ENCODE measurements around the gene COX6A1. TPM values are rescaled to one million over a fixed set of nuclear protein-coding genes. Genes with fewer than 3 reads are reported as not detected.

Gene COX6A1
- 830 TPM for polyA plus RNA-seq

DNA sequence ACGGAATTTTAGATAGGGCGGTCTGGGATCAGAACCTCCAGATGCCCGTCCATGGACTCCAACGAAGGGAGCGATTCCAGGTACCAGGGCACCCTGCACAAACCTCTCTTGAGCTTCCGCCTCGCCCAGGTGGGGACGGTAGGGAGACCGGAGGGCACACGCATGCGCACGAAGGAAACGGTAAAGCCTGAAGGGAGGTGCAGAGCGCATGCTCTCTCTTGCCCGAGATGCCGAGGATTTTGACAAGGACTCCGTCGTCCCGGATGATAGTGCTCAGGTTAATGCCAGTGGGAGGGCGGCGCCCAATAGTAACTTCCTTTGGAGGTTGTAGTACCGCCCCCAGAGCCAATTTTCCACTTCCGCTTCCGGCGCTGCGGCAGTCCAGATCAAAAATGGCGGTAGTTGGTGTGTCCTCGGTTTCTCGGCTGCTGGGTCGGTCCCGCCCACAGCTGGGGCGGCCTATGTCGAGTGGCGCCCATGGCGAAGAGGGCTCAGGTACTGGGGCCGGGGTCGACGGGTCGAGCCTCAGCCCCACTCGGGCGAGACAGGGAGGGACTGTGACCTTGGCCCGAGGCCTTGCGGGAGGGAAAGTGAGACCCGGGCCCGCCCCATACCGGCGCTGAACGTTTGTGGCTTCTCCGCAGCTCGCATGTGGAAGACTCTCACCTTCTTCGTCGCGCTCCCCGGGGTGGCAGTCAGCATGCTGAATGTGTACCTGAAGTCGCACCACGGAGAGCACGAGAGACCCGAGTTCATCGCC is at the start of gene COX6A1:
Gene COX6A1 (plus strand): TSS at position 379 of the 760 bp plus-strand sequence. CDS start 14 bp downstream, at position 393.
- H3K27ac Mint-ChIP-seq, result peak within 1 kb of the TSS; percentile 85 to 98 (median 97)
- H3K9me3 Mint-ChIP-seq, result no peaks in the 10 kb centered on the region
- H3K4me3 Mint-ChIP-seq, result peak within 1 kb of the TSS; percentile 93 to 99 (median 96)
- H3K36me3 Mint-ChIP-seq, result no peaks in the 10 kb centered on the region
- peaks cover 6% of the 10 kb centered on the region for H3K27me3 Mint-ChIP-seq
- H3K4me1 Mint-ChIP-seq, result peaks cover 16 to 19% (median 18%) of the 10 kb centered on the region in 3 donors

DNA sequence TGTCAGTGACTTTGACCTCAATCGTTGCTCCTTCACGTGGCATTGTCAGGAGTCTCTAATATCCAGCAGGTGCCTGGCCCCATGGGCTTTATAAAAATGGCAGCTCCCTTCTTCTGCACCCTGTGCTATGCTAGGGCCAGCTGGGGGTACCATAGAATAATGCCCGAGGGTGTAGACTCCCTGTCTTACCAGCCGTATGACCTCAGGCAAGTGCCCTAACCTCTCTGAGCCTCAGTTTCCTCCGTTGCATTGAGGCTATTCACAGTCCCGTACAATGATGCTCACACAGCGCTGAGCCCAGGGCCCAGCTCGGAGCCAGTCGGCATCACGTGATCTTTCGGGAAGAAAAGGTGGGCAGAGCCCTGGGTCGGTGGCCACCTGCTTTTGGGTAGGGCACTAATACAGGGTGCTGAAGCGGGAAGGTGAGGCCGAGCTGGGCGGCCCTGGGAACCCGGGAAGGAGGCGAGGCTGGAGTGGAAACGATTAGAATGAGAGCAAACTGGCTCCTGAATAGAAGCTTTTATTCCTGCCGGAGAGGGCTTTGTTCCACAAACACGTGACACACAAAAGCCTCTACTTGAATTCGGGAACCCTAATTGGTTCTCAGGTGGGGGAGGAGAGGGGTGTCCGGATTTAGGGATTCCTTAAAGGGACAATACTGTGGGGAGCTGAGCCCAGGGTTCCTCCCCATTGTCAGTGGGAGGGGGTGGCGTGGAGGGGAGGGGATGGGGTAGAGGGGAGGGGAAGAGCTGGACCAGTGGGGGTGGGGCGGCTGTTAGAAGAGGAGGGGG is 49.0 kb upstream of the COX6A1 start:
- Mint-ChIP-seq H3K27ac (no peak overlapping the region), H3K4me1 (peaks cover 0 to 2% (median 0%) of the 10 kb centered on the region in 3 donors), H3K27me3 (peaks cover 17% of the 10 kb centered on the region), H3K9me3 (no peaks in the 10 kb centered on the region), H3K4me3 (no peak overlapping the region), H3K36me3 (no peaks in the 10 kb centered on the region)

DNA sequence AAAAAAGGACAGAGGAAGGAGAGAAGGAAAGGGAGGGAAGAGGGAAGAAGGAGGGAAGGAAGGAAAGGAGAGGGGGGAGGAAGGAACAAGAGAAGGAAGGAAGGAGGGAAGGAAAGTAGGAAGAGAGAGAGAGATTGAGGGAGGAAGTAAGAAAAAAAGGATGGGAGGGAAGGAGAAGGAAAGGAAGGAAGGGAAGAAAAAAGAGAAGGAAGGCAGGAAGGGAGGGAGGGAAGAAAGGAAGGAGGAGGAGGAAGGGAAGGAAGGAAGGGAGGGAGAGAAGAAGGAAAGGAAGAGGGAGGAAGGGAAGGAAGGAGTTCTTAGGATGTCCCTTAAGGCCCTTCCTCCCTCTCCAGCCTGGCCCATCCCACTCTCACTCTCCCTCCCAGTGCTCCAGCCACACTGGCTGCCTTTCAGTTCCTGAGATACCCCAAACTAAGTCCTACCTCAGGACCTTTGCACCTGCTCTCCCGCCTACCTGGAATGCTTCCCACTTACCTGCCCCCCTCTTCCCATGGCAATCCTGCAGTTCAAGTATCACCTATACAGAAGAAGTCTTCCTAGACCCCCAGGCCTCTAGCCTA is 47.3 kb upstream of the COX6A1 start:
- no peak overlapping the region for H3K27ac Mint-ChIP-seq
- H3K9me3 Mint-ChIP-seq, result no peaks in the 10 kb centered on the region
- H3K36me3 Mint-ChIP-seq, result no peaks in the 10 kb centered on the region
- no peak overlapping the region for H3K4me3 Mint-ChIP-seq
- H3K4me1 Mint-ChIP-seq, result peaks cover 0 to 2% (median 0%) of the 10 kb centered on the region in 3 donors
- peaks cover 16% of the 10 kb centered on the region for H3K27me3 Mint-ChIP-seq

GRCh38 chr12:120394483-120395367 is 43.2 kb upstream of the COX6A1 start:
- H3K27ac Mint-ChIP-seq, result no peak overlapping the region

DNA sequence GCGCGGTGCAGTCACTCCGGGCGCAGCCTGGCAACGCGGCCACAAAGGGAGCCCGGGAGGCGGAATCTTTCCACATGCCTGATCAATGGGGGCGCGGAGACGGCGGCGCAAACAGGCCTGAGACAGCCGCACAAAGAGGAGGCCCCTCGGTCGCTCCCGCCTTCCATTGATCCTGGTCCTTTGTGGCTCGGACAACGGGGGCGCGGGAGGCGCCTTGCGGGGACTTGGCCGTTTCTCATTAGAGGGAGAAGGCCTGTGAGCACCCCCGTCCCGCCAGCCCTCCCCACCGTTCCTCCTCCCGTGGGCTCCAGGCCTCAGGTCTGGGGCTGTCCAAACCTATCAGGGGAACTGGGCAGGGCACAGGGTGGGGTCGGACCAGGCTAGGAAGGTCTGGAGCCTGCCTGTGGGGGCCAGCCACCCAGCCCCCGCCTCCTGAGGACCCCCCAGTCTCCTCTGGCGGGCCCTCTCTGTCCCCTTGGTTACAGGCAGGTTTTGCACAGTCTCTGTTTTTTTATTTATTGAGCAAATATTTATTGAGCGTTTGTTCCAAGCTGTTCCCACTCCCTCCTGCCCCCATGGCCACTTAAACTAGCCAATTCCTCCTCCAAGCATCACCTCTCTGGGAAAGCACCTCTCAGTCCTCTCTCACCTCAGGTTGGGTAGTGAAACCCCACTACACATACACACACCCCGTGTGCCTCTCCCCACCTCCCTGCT is 39.9 kb upstream of the COX6A1 start:
- Mint-ChIP-seq H3K4me1 (peaks cover 0 to 3% (median 0%) of the 10 kb centered on the region in 3 donors), H3K9me3 (peaks cover 0 to 4% (median 4%) of the 10 kb centered on the region in 3 donors), H3K27me3 (peaks cover 24% of the 10 kb centered on the region), H3K4me3 (no peak overlapping the region), H3K27ac (no peak overlapping the region), H3K36me3 (no peaks in the 10 kb centered on the region)

More at GRCh38 chr12:120394483-120395367, 43.2 kb upstream of the COX6A1 start:
- Mint-ChIP-seq H3K27me3 (peaks cover 15% of the 10 kb centered on the region), H3K9me3 (peaks cover 0 to 2% (median 1%) of the 10 kb centered on the region in 3 donors), H3K4me3 (no peak overlapping the region), H3K36me3 (no peaks in the 10 kb centered on the region), H3K4me1 (peaks cover 0 to 2% (median 0%) of the 10 kb centered on the region in 3 donors)

DNA sequence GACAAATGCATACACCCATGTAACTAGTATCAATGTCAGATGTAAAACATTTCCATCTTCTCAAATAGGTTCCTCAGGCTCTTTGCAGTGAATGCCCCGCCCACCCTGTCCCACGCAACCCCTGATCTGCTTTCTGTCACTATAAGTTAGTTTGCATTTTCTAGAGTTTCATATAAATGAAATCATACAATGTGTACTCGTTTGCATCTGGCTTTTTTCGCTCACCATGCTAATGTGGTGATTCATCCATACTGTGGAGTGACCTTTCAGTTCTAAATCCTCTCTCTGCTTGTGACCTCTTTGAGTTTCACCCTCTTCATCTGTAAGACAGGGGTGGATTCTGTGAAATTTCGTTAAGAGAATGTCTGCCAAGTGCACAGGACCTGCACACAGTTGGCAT is 38.4 kb upstream of the COX6A1 start:
- Mint-ChIP-seq H3K4me3 (no peak overlapping the region), H3K27ac (no peak overlapping the region), H3K27me3 (peaks cover 32% of the 10 kb centered on the region), H3K4me1 (peaks cover 0 to 3% (median 0%) of the 10 kb centered on the region in 3 donors), H3K9me3 (peaks cover 0 to 4% (median 4%) of the 10 kb centered on the region in 3 donors), H3K36me3 (no peaks in the 10 kb centered on the region)

GRCh38 chr12:120402217-120402616 is 35.7 kb upstream of the COX6A1 start:
- Mint-ChIP-seq H3K9me3 (peaks cover 0 to 4% (median 2%) of the 10 kb centered on the region in 3 donors), H3K4me3 (peak overlapping the region in 1 of 4 donors; percentile 53), H3K27ac (no peak overlapping the region), H3K4me1 (peaks cover 0 to 3% (median 0%) of the 10 kb centered on the region in 3 donors), H3K36me3 (no peaks in the 10 kb centered on the region), H3K27me3 (peaks cover 27% of the 10 kb centered on the region)

- no peak overlapping the region for H3K27ac Mint-ChIP-seq
- peaks cover 0 to 4% (median 2%) of the 10 kb centered on the region in 3 donors for H3K9me3 Mint-ChIP-seq
- no peaks in the 10 kb centered on the region for H3K36me3 Mint-ChIP-seq
- no peak overlapping the region for H3K4me3 Mint-ChIP-seq
- peaks cover 25% of the 10 kb centered on the region for H3K27me3 Mint-ChIP-seq
- H3K4me1 Mint-ChIP-seq, result peaks cover 0 to 3% (median 0%) of the 10 kb centered on the region in 3 donors
These were observed 34.0 kb upstream of the COX6A1 start for GRCh38 chr12:120403869-120404268.

GRCh38 chr12:120404271-120404670 is 33.6 kb upstream of the COX6A1 start:
- Mint-ChIP-seq H3K27ac (no peak overlapping the region), H3K9me3 (peaks cover 0 to 4% (median 2%) of the 10 kb centered on the region in 3 donors), H3K4me1 (peaks cover 0 to 3% (median 0%) of the 10 kb centered on the region in 3 donors), H3K4me3 (no peak overlapping the region), H3K27me3 (peaks cover 23% of the 10 kb centered on the region), H3K36me3 (no peaks in the 10 kb centered on the region)

- H3K27me3 Mint-ChIP-seq, result peaks cover 22% of the 10 kb centered on the region
- no peak overlapping the region for H3K27ac Mint-ChIP-seq
- no peak overlapping the region for H3K4me3 Mint-ChIP-seq
- H3K9me3 Mint-ChIP-seq, result peaks cover 0 to 2% (median 0%) of the 10 kb centered on the region in 3 donors
- H3K4me1 Mint-ChIP-seq, result no peaks in the 10 kb centered on the region
- H3K36me3 Mint-ChIP-seq, result no peaks in the 10 kb centered on the region
These were observed 31.8 kb upstream of the COX6A1 start for GRCh38 chr12:120406069-120406468.

- H3K36me3 Mint-ChIP-seq, result no peaks in the 10 kb centered on the region
These were observed 31.4 kb upstream of the COX6A1 start for GRCh38 chr12:120406553-120406952.

GRCh38 chr12:120408771-120409170 is 29.1 kb upstream of the COX6A1 start:
- no peaks in the 10 kb centered on the region for H3K36me3 Mint-ChIP-seq
- H3K4me3 Mint-ChIP-seq, result no peak overlapping the region
- peaks cover 14% of the 10 kb centered on the region for H3K27me3 Mint-ChIP-seq
- H3K27ac Mint-ChIP-seq, result no peak overlapping the region
- H3K9me3 Mint-ChIP-seq, result no peaks in the 10 kb centered on the region
- H3K4me1 Mint-ChIP-seq, result no peaks in the 10 kb centered on the region

More at GRCh38 chr12:120406553-120406952, 31.4 kb upstream of the COX6A1 start:
- Mint-ChIP-seq H3K4me3 (no peak overlapping the region), H3K27ac (no peak overlapping the region), H3K9me3 (peaks cover 0 to 2% (median 0%) of the 10 kb centered on the region in 3 donors), H3K4me1 (no peaks in the 10 kb centered on the region), H3K27me3 (peaks cover 24% of the 10 kb centered on the region)

GRCh38 chr12:120412421-120412820 is 25.5 kb upstream of the COX6A1 start:
- Mint-ChIP-seq H3K4me3 (no peak overlapping the region), H3K36me3 (no peaks in the 10 kb centered on the region), H3K27ac (no peak overlapping the region), H3K27me3 (peaks cover 13% of the 10 kb centered on the region), H3K4me1 (peaks cover 0 to 2% (median 0%) of the 10 kb centered on the region in 3 donors), H3K9me3 (no peaks in the 10 kb centered on the region)

Data from IgD-negative memory B cell (primary cell).